ENCODE results near the gene ITGA11. TPM values are rescaled to one million over a fixed set of nuclear protein-coding genes. Genes with fewer than 3 reads are reported as not detected.

Gene ITGA11
- polyA plus RNA-seq, 1 of the 3 experiments (the other 2 are of a cell fraction), result 0.49 TPM

GRCh38 chr15:68450192-68450591 is 18.2 kb upstream of the ITGA11 start:
- 20% methylated on average over 1 of the region's 1 CpG for WGBS (ENCODE audit: low lambda C conversion rate)
- CTCF ChIA-PET, result interaction anchor here (1.1 kb wide), 1 partner anchor 198 kb away, joined by 3 read pairs; no protein-coding TSS in a partner anchor

GRCh38 chr15:68449389-68449788 is 17.4 kb upstream of the ITGA11 start:
- Histone ChIP-seq H2AFZ (ENCODE audit: low read depth) (no peak overlapping the region), H3K27me3 (ENCODE audit: insufficient read depth) (peaks cover 13% of the 10 kb centered on the region; the same call in 1 of the 2 replicates), H3K4me2 (no peak overlapping the region), H4K20me1 (ENCODE audit: insufficient read depth) (no peaks in the 10 kb centered on the region), H3F3A (replicated peaks; ENCODE audit: insufficient read depth) (no peaks in the 10 kb centered on the region), H3K4me3 (ENCODE audit: low read depth in 2 of 2, low read length in 1 of 2) (no peak overlapping the region), H3K4me1 (ENCODE audit: control insufficient read depth in 1 of 2, insufficient read depth in 2 of 2, low read depth in 1 of 2, low read length in 1 of 2) (peaks cover 0 to 3% of the 10 kb centered on the region in 2 experiments; a peak in 1 of 4 replicates), H3K9me3 (no peaks in the 10 kb centered on the region), H3K36me3 (replicated peaks in 1 of 2; ENCODE audit: control insufficient read depth in 1 of 2, insufficient read depth in 2 of 2, low read length in 1 of 2) (no peaks in the 10 kb centered on the region), H3K27ac (ENCODE audit: low read depth in 2 of 2, low read length in 1 of 2) (no peak overlapping the region), H3K9me2 (no peaks in the 10 kb centered on the region), H3K79me2 (ENCODE audit: insufficient read depth) (no peaks in the 10 kb centered on the region), H3K9ac (no peak overlapping the region)
- POLR2A ChIA-PET, result no interaction called here
- TF ChIP-seq MAX (IDR thresholded peaks at IDR 0.05; ENCODE audit: low read depth) (no peak), ZBTB33 (IDR thresholded peaks at IDR 0.05; ENCODE audit: borderline replicate concordance, low read depth) (no peak), USF1 (IDR thresholded peaks at IDR 0.05; ENCODE audit: borderline replicate concordance, low read depth) (no peak), FOXJ3 (CRISPR knock-in tag; IDR thresholded peaks at IDR 0.05) (no peak), EP300 (IDR thresholded peaks at IDR 0.05; ENCODE audit: borderline replicate concordance in 1 of 2, low read depth in 1 of 2, low read length in 1 of 2) (no peak), EZH2phosphoT487 (IDR thresholded peaks at IDR 0.05; ENCODE audit: borderline replicate concordance, low read depth) (no peak)
- WGBS (ENCODE audit: low lambda C conversion rate), result 75% methylated on average over 5 of the region's 6 CpGs
- no peak for DNase-seq
- CTCF ChIA-PET, result interaction anchor here (1.1 kb wide), 1 partner anchor 197 kb away, joined by 3 read pairs; no protein-coding TSS in a partner anchor

More at GRCh38 chr15:68450192-68450591, 18.2 kb upstream of the ITGA11 start:
- no peak overlapping the region for H3K9ac ChIP-seq
- no peak overlapping the region for H3K4me2 ChIP-seq
- H3K27me3 ChIP-seq (ENCODE audit: insufficient read depth), result peaks cover 13% of the 10 kb centered on the region; the same call in 1 of the 2 replicates
- H3K4me1 ChIP-seq (ENCODE audit: control insufficient read depth in 1 of 2, insufficient read depth in 2 of 2, low read depth in 1 of 2, low read length in 1 of 2), result peaks cover 0 to 3% of the 10 kb centered on the region in 2 experiments; a peak in 1 of 4 replicates
- H3F3A ChIP-seq (replicated peaks; ENCODE audit: insufficient read depth), result no peaks in the 10 kb centered on the region
- H3K9me2 ChIP-seq, result no peaks in the 10 kb centered on the region
- H3K9me3 ChIP-seq, result no peaks in the 10 kb centered on the region
- H2AFZ ChIP-seq (ENCODE audit: low read depth), result no peak overlapping the region
- H3K79me2 ChIP-seq (ENCODE audit: insufficient read depth), result no peaks in the 10 kb centered on the region
- H4K20me1 ChIP-seq (ENCODE audit: insufficient read depth), result no peaks in the 10 kb centered on the region
- no peak overlapping the region for H3K4me3 ChIP-seq (ENCODE audit: low read depth in 2 of 2, low read length in 1 of 2)
- POLR2A ChIA-PET, result no interaction called here
- no peak for DNase-seq
- TF ChIP-seq MAX (IDR thresholded peaks at IDR 0.05; ENCODE audit: low read depth), result no peak
- no peak for TF ChIP-seq FOSL2 (IDR thresholded peaks at IDR 0.05; ENCODE audit: borderline replicate concordance, low read depth)
- TF ChIP-seq MXI1 (IDR thresholded peaks at IDR 0.05; ENCODE audit: low read depth, low read length), result no peak
- TF ChIP-seq MEF2A (IDR thresholded peaks at IDR 0.05; ENCODE audit: borderline replicate concordance, low read depth), result no peak
- TF ChIP-seq EP300 (IDR thresholded peaks at IDR 0.05; ENCODE audit: borderline replicate concordance in 1 of 2, low read depth in 1 of 2, low read length in 1 of 2), result no peak
- TF ChIP-seq RAD21 (IDR thresholded peaks at IDR 0.05; ENCODE audit: low read length), result no peak
- TF ChIP-seq TAF1 (IDR thresholded peaks at IDR 0.05; ENCODE audit: borderline replicate concordance, low read depth, low read length), result no peak
- H3K27ac ChIP-seq (ENCODE audit: low read depth in 2 of 2, low read length in 1 of 2), result no peak overlapping the region
- H3K36me3 ChIP-seq (replicated peaks in 1 of 2; ENCODE audit: control insufficient read depth in 1 of 2, insufficient read depth in 2 of 2, low read length in 1 of 2), result no peaks in the 10 kb centered on the region

Data from SK-N-SH (cell line).